Globus pallidus (tissue), 1 donor: ENCODE measurements around the gene LPAR2.

Experiments used
- DNase-seq: peaks from one replicate; pipeline ENCODE4 v3.0.0-alpha.2; 2015; ENCODE audit warnings: low spot score

The LPAR2 gene

DNA sequence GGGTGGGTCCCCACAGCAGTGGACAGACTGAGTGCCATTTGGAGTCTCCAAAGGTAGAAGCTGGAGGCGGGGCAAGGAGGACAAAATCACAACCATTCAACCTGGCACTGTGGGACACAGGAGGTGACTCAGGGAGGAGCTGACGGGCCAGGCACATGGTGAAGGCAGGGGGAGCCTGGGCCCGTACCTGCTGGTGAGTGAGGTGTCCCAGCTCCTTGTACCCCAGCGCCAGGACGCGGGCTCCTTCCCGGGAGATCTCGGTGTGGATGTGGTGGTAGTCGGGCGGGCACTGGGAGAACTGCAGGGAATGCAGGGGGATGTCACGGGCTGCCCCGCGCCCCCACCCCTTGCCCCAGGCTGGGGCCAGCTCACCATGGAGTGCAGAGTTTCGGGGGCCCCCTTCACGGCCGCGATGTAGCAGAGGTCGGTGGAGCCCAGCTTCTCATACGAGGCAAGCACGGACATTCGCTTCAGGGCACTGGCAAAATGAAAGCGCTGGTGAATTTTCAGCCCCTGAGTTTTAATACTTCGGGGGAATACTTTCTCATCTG, 25.7 kb upstream of the LPAR2 start:
- DNase-seq: no peak

GRCh38 chr19:19652482-19653295, 24.7 kb upstream of the LPAR2 start:
- no peak for DNase-seq

DNA sequence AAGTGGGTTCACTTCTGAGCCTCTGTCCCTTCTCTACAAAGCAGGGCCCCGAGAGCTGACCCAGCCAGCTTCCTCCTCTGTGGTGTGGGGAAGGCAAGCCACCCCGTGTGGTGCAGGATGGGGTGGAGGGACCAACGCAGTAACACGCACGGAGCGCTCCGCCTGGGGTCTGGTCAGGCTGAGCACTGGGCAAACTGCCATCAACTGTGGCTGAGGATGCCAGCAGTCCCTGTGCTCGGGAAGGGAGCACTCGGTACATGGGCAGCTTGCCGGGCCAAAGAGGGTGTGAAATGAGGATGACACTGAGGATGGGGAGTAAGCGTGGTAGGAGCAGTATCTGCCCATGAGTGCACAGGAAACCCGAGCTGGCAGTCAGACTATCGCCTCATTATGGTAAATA, 23.1 kb upstream of the LPAR2 start:
- peak; percentile 77 for DNase-seq

DNA sequence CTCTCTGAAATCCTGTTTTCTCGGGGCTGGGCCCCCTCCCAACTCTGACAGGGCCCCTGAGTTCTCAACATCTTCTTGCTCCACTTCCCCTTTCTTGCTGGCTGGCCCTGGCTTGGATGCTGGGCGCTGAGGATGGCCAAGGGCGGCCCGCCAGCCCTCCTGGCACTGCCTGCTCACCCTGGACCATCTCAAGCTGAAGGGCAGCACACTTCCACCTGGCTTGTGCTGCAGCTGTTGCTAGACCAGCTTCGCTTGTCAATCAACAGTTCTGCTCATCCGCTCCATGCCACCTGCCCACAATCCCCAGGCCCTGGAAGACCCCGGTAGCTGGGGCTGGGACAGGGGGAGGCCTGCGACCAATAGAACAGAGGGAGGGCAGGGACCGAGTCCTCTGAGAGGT, 22.3 kb upstream of the LPAR2 start:
- DNase-seq: no peak

GRCh38 chr19:19649580-19649995, 21.6 kb upstream of the LPAR2 start:
- no peak for DNase-seq

- no peak for DNase-seq
Observed at GRCh38 chr19:19649155-19649554, 21.1 kb upstream of the LPAR2 start.

DNA sequence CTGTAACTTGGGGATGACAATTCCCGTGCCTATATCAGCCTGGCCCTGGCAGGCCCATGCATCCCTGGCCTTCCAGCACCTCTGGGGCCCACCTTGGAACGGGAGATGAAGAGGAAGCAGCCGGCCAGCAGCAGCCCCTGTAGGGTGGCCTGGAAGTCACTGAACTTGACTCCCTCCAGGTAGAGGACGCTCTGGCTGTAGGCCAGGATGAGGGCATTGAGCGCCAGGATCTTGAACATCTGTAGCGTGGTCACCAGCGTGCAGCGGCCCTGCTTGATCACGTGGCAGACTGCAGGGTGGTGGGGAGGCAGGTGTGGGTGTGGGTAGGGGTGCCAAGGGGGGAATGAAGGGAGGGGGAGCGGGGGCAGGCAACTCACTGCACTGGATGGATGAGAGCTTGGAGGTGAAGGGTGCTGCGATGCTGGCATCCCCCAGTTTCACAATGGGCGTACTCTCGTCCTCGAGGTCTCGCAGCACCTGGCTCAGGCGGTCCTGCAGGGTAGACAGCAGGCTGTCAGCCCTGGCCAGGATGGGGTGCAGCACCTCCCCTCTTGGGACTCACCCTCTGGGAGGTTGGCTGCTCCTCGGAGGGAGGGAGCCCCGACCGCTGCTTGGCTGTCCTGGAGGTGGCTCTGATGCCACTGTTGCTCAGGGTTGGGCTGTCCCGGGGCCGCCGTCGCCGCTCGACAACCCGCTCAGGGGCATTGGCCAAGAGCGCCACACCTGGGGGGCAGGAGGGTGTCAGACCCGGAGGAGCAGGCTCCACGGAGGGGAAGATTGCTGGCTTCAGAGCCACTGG, 19.2 kb upstream of the LPAR2 start:
- no peak for DNase-seq

GRCh38 chr19:19645233-19645870, 17.3 kb upstream of the LPAR2 start:
- no peak for DNase-seq

DNA sequence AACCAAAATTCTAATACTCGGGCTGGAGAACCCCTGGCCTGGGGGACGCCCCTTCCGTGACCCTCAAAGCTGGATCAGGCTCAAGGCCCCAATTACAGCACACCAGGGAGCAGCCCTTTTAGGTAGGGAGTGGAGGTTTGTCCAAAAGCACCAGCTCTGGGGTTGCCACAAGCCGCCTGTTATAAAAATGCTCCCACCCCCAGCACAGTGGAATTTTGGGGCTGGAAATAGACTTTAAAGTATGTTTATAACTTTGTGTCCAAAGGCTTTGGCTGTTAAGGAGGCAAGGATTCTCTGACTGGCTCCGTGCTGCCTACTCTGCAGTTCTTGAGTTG, 16.0 kb upstream of the LPAR2 start:
- DNase-seq: no peak

GRCh38 chr19:19643158-19644053, 15.4 kb upstream of the LPAR2 start, which contains the start of gene GMIP:
Gene GMIP (minus strand): TSS chr19:19643657. CDS start chr19:19643529, 128 bp downstream.
- no peak for DNase-seq

DNA sequence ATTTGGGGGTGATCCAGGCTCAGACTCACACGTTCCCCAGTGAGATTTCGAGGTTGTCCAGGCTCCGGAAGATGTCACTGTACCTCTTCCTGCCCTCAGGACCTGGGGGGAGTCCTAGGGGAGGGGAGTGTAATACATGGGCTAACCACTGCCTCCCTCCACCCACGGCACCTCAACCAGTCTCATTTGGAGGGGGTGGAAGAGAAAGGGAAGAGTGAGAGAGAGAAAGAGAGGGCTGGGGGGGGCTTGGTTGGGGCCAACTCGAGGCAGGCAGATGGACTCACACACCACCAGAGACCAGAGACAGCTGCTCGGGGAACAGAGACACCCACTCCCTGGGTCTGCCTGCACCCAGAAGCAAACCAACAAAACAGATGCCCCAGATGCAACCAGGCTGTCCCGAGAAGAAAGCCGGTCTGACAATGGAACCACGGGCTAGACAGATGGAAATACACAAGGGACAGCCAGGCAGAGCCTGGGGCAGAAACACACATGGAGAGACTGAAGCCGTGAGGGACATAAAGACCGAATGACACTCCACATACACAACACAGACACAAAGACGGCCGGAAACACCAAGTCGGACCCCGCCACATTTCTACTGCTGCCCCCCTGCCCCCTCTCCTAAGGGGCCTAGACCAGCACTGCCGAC, 14.6 kb upstream of the LPAR2 start:
- DNase-seq: no peak

DNA sequence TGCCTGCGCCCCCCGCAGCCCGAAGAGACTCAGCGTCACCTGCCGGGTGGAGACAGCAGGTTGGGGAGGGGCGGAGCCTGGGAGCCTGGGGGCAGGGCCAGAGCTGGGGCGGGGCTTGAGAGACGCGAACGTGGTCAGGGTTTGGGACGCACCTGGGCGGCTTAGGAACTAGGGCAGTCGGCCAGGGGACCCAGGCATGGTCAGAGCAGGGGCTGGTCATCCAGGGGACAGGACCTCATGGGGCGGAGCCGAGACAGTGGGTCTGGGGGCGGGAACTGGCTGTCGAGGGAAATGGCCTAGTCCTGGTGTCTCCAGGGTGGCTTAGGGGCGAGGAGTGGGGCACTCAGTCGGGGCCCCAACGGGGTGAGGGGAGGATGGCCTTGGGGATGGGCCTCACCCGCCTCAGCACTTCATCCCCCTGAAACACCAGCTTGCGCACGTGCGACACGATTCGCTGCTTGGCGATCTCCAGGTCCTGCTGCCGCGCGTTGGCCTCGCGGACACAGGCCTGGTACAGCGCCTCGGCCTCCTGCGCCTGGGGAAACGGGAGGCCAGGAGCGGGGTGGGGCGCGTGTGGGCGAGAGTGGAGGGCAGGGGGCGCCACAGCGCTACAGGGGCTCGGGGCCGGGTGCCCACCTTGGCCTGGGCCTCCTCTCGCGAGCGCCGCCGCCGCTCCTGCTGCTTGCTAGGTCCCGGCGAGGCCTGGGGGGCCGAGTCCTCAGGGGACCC, 9.7 kb upstream of the LPAR2 start:
- DNase-seq: no peak

DNA sequence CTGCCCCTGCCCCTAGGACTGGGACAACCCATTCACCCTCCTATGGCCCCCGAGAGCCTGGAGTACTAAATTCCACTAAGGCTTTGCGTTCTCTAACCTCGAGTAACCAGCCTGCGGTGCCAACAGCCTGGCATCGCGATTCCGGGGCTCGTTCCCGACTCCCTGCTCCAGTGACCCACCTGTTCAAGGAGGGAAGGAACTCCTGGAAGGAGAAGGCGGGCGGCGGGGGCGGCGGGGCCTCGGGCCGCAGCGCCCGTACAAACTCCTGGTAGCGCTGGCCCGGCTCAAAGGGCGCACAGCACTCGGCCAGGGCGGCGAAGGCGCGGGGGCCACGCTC, 9.1 kb upstream of the LPAR2 start:
- DNase-seq: no peak

- DNase-seq: no peak
Observed at GRCh38 chr19:19636573-19637185, 8.7 kb upstream of the LPAR2 start.

GRCh38 chr19:19635313-19635702, 7.3 kb upstream of the LPAR2 start:
- no peak for DNase-seq

- no peak for DNase-seq
Observed at GRCh38 chr19:19634516-19635312, 6.7 kb upstream of the LPAR2 start.

DNA sequence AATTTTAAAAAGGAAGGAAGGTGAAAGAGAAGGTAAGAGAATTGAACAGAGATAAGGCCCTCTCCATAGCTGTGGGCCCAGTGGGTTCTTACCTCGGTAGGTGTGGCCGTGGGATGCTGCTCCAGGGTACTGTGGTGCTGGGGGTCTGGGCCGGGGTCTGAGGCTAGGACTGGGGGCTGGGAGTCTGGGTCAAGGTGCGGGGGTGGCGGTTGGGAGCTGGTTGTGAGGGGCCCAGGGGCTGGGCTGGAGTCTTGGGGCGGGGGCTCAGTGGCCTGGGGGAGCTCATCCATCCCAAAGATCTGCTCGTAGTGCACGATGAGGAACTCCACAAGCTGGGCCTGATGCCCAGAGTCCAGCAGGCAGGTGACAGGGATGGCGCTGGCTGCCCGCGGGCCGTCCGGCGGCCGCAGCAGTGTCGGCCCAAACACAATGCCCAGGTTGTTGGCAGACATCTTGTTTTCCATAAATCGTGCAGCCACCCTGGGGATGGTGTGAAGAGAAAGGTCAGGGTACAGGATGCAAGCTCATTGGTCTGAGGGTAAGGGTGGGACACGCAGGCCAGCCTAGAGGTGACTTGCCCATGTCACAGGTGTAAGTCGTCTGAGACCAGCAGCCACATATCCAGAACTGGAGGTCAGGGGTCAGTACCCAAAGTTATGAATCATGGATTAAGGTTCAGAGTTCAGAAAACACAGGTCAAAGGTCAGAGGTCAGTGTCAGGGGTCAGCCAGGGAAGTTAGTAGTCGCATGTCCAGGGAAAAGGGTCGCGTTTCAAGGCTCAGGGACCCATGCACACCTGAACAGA, 5.9 kb upstream of the LPAR2 start:
- no peak for DNase-seq

- DNase-seq: no peak
Observed at GRCh38 chr19:19632661-19633060, 4.6 kb upstream of the LPAR2 start.
